Measurements from ENCODE around the gene WBP2. TPM values are rescaled to one million over a fixed set of nuclear protein-coding genes. Genes with fewer than 3 reads are reported as not detected.
"Not testable (repeated sequence)": the region's sequence is repeated elsewhere in the genome, so short reads cannot be mapped to it uniquely, and the experiment has no call there.

Gene WBP2
- total RNA-seq, 1 experiment from 2014 or later = 21.8 TPM

DNA sequence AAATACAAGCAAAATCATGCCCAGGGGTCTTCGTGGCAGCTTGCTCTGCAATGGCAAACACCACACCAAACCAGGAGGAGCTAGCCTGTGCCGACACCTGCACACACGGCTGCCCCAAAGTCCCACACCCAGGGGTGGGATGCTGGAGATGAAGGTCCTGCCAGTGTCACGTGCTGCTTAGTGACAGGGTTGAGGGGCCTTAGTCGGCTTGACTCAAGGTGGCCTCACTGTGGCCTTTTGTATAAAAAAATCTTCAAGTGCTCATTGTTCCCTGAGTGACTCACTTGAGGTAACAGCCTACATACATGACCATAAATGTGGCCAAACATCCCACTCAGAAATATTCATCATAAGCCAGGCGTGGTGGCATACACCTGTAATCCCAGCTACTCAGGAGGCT lies 34.3 kb upstream of the WBP2 start:
- DNase-seq (ENCODE audit: low read depth) = no peak

GRCh38 chr17:75888484-75888883 lies 33.3 kb upstream of the WBP2 start:
- DNase-seq (ENCODE audit: low read depth) = no peak

DNA sequence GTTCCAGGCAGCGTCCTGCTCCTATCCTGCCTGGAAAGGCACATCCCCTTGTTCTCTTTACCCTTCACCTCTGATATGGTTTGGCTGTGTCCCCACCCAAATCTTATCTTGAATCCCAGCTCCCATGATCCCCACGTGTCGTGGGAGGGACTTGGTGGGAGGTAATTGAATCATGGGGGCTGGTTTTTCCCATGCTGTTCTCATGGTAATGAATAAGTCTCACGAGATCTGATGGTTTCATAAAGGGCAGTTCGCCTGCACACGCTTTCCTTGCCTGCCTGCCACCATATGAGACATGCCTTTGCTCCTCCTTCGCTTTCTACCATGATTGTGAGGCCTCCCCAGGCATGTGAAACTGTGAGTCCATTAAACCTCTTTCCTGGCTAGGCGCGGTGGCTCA lies 30.7 kb upstream of the WBP2 start:
- not testable (repeated sequence) for DNase-seq (ENCODE audit: low read depth)

DNA sequence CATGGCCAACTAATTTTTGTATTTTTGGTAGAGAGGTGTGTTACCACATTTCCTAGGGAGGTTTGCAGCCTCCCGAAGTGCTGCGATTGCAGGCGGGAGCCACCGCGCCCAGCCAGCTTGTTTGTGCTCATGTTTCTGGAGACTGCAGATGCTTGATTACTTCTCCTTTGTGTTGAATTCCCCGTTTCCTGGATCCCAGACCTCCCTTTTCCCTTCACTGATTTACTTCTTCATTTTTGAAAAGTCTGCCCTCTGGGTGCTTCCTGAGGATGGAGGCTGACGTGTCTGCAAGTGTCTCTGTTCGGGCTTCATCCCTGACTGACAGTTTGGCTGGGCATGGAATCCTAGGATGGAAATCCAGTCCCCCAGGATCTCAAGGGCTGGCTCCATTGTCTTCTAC lies 30.3 kb upstream of the WBP2 start:
- no peak for DNase-seq (ENCODE audit: low read depth)

DNA sequence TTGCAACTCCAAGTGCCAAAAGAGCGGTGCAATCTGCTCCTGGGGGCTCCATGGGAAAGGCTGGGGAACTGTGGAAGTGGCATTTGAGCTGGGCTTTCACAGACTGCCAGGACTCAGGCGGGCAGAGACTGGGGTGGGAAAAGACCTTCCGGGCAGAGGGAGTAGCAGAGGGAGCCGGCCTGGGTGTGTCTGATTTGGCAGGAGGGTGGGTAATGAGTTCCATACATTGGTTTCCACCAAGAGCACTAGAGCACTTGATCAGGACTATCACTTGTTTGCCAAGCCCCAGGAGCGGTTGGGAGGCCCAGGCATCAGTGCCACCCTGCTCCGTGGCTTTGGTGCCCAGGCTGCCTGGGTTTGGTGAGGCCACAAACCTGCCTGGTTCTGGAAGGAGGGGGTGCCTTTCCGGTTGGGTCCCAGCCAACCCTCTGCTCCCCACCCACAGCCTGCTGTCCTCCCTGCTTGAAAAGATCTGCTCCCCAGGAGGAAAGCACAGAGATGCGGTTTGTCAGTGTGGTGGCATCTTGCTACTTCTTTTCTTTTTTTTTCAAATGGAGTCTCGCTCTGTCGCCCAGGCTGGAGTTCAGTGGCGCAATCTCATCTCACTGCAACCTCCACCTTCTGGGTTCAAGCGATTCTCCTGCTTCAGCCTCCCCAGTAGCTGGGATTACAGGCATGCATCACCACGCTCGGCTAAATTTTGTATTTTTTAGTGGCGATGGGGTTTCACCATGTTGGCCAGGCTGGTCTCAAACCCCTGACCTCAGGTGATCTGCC lies 26.7 kb upstream of the WBP2 start:
- no peak for DNase-seq (ENCODE audit: low read depth)

GRCh38 chr17:75880266-75880665 lies 25.1 kb upstream of the WBP2 start:
- DNase-seq (ENCODE audit: low read depth) = no peak

DNA sequence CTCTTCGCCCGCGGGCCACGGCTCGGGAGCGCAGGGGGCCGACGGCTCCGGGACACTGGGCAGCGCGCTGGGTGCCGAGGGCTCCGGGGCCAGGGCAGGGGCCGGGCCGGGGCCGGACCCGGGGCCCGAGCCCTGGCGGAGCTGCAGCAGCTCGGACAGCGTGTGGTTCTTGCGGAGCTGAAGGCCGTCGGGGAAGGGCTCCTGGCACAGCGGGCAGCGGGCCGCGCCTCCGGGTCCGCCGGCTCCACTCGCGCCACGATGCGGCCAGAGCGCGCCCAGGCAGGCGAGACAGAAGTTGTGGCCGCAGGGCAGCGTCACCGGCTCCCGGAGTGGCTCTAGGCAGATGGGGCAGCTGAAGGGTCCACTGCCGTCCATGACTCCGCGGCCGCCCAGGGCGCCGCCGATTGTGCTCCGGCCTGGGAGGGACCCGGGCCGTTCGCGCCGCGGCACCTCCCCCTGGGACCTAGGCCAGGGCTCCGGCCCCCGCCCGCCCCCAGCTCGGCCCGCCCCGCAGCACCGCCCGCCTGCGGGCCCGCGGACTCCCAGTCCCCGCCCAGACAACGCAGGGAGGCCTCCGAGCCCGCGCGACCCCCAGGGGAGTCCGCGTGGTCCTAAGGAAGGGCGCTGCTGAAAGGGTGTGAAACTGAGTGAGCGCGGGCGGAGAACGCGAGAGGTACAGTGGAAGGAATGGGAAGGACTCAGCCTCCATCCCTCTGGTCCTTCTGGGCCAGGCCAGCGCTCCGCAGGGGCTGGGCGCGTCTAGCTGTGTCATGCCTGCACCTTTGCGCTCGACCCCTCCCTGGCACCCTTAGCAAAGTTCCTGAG lies 23.3 kb upstream of the WBP2 start, which contains the start of gene TRIM47:
TSS of gene TRIM47 (minus strand) at position 408 of the 825 bp plus-strand sequence. CDS start at position 375, 33 bp downstream.
- DNase-seq (ENCODE audit: low read depth) = peak; percentile 65

DNA sequence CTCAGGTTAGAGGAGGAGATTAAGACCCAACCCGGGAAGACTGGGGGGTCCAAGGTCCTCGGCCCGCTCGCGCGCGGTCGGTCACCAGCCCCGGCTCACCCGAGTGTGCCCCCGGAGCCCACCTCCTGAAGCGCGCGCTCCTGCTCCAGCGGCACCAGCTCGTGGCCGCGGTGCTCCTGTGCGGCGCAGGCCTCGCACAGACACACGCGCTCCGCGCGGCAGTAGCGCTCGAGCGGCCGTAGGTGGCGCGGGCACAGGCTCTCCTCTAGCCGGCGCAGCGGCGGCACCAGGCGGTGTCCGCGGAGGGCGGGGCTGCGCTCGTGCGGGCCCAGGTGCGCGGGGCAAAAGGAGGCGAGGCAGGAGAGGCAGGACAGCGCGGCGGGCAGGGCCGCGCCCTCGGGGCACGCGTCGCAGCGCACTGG lies 22.6 kb upstream of the WBP2 start:
- peak; percentile 90 for DNase-seq (ENCODE audit: low read depth)

DNA sequence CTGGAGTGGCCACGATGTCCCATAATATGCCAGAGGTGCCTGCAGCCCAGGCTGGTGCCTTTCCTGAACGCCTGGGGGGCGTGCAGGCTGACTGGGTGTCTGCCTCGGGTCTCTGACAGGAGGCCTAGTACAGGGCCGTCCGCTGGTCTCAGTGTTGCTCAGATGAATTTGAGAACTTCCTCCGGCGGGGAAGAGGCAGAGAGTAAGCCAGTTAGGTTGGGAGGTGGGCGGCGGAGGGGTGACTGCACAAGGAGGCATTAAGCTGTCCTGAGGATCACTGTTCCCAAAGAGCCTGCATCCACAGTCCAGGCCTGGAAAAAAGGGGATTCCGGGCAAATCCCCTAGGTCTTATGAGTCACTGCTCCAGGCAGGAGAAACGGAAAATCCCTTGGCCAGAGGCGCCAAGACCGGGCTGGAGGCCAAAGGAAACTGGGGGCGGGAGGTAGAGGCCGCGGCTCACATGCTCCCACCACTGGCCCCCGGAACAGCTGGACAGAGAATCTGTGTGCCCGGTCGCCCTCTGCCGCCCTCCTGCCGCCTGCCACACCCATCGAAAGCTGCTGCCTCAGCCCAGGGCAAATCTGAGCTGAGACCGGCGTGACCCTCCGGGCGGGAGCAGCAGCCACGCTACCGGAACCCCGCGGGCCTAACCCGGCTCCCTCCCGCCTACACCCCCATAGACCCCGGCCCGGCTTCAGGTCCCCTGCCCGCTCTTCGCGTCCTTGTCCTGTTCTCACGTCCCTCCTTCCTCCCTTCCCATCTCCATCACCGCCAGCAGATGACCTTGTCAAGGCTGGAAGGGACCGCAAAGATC lies 22.0 kb upstream of the WBP2 start:
- peak; percentile 97 for DNase-seq (ENCODE audit: low read depth)

- DNase-seq (ENCODE audit: low read depth) = peak; percentile 73
Observed at GRCh38 chr17:75876190-75876937, 21.2 kb upstream of the WBP2 start.

DNA sequence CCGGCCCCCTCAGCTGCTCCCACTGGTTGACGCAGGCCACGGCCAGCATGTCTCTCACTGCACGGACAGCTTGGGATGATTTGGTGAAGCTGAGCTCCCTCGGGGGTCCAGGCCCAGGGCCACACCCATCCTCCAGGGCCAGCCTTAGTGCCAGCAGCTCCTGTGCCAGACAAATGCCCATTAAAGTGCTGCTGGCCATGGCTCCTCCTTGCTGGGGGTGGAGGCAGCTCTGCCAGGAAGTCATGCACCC lies 20.7 kb upstream of the WBP2 start:
- DNase-seq (ENCODE audit: low read depth) = no peak

GRCh38 chr17:75875182-75875939 lies 20.2 kb upstream of the WBP2 start:
- no peak for DNase-seq (ENCODE audit: low read depth)

- DNase-seq (ENCODE audit: low read depth) = no peak
Observed at GRCh38 chr17:75874323-75875181, 19.4 kb upstream of the WBP2 start.

DNA sequence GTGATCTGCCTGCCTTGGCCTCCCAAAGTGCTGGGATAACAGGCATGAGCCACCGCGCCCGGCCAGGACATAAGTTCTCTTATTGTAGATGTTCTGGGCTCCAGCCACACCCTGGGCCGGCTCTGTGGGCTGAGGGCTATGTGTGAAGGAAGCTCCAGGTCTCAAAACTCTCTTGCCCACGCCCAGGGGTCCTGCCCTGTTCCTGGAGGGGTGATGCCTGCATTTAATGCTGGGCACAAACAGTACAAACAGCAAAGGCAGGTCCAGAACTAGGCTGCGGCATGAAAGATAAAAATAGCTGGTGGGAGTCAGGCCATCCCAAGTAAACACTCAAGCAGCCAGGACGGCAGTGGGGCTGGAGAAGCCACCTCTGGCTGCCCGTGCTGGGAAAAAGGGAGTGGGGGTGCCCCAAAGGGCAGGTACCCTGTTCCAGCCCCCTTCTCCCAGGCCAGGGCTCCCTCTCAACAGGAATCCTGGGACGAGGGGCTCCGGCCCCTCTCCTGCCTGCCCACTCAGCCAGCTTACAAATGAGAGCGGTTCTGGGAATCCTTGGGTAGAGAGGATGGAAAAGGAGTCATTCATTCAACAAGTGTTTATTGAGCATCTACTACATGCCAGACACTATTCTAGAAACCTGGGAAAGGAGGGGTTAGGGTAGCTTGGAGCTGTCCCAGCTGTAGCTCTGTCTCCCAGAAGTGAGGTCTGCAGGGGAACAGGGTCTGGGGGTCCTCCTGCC lies 18.6 kb upstream of the WBP2 start:
- no peak for DNase-seq (ENCODE audit: low read depth)

GRCh38 chr17:75872434-75873351 lies 17.6 kb upstream of the WBP2 start:
- DNase-seq (ENCODE audit: low read depth) = peak; percentile 78

- not testable (repeated sequence) for DNase-seq (ENCODE audit: low read depth)
Observed at GRCh38 chr17:75870228-75870627, 15.1 kb upstream of the WBP2 start.

GRCh38 chr17:75869282-75870141 lies 14.4 kb upstream of the WBP2 start:
- peak; percentile 63 for DNase-seq (ENCODE audit: low read depth)
